AG10803 (cell line): ENCODE measurements around the gene SCGB1A1.
"Not testable (repeated sequence)": the region's sequence is repeated elsewhere in the genome, so short reads cannot be mapped to it uniquely, and the experiment has no call there.

Source experiments
- DNase-seq: peaks from one replicate; pipeline ENCODE4 v3.0.0; 2010; ENCODE audit warnings: low read depth
- H3K4me3 ChIP-seq: 2 replicates; pipeline ENCODE4 v1.5.1; 2011; ENCODE audit warnings: mild to moderate bottlenecking, low read length, control low read depth
- TF ChIP-seq, protein P1 (sequence below): conservative IDR thresholded peaks from 2 replicates; pipeline ENCODE4 v1.5.1; 2011; ENCODE audit warnings: mild to moderate bottlenecking, low read length, control low read depth, inconsistent platforms

SCGB1A1 gene

DNA sequence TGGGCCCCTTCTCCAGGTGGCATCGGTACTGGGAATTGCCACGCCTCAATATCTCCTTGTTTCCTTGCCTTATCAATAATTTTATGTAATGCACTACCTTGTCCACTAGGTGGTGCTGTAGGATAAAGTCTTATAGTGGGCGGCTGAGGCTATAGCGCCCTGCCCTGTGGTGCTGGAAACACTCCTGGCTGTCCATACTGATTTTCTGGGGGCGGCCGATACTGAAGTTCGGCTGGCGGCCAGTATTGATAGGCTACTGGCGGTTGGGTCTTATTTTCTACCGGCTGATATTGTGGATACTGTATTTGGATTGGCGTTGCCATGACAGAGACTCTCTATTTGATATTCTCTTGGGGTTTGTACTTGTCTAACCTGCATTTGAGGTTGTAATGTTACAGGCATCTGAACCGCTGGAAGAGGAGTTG is 38.0 kb upstream of the SCGB1A1 start:
- DNase-seq, result peak; percentile 58
- TF ChIP-seq, protein P1, sequence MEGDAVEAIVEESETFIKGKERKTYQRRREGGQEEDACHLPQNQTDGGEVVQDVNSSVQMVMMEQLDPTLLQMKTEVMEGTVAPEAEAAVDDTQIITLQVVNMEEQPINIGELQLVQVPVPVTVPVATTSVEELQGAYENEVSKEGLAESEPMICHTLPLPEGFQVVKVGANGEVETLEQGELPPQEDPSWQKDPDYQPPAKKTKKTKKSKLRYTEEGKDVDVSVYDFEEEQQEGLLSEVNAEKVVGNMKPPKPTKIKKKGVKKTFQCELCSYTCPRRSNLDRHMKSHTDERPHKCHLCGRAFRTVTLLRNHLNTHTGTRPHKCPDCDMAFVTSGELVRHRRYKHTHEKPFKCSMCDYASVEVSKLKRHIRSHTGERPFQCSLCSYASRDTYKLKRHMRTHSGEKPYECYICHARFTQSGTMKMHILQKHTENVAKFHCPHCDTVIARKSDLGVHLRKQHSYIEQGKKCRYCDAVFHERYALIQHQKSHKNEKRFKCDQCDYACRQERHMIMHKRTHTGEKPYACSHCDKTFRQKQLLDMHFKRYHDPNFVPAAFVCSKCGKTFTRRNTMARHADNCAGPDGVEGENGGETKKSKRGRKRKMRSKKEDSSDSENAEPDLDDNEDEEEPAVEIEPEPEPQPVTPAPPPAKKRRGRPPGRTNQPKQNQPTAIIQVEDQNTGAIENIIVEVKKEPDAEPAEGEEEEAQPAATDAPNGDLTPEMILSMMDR, result peak; percentile 76
- H3K4me3 ChIP-seq, result not testable (repeated sequence)

DNA sequence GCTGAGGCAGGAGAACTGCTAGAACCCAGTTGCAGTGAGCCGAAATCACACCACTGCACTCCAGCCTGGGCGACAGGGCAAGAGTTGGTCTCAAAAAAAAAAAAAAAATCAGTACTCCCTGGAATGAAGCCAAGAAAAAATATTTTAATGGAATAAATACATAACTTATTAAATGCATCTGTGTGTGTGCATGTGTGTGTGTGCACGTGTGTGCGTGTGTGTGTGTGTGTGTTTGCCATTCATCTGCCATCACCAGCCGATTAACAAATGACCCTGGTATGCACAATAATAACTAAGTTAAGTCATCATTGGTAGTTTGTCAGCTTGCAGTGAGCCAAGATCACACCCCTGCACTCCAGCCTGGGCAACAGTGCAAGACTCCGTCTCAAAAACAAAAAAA is 35.0 kb upstream of the SCGB1A1 start:
- DNase-seq, result peak; percentile 55
- H3K4me3 ChIP-seq, result no peak overlapping the region
- TF ChIP-seq, protein P1, result no peak

DNA sequence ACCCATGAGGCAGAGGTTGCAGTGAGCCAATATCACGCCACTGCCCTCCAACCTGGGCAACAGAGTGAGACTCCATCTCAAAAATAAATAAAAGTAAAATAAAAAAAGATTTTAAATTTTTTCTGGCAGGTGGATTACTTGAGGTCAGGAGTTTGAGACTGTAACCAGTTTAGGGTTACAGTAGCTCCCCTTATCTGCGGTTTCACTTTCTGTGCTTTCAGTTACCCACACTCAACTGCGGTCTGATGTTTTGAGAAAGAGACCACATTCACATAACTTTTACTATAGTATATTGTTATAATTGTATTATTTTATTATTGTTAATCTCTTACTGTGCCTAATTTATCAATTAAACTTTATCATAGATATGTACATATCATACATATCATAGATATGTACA is 32.8 kb upstream of the SCGB1A1 start:
- not testable (repeated sequence) for H3K4me3 ChIP-seq, DNase-seq

DNA sequence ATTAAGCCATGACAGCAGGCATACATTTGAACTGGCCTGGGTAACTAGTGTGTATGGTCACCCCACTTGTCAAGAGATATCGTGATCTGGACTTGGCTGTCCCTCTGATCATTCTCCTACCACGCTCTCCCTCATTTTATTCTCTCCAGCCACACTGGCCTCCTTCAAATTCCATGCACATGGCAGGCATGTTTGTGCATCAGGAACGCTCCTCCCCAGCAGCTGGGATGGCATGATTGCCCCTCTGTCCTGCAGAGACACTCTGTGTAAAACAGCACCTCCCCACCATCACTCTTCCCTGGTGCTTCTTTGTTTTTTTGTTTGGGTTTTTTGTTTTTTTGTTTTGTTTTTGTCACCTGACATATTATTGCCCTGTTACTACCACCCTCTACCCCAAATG is 31.5 kb upstream of the SCGB1A1 start:
- TF ChIP-seq, protein P1, result no peak
- H3K4me3 ChIP-seq, result no peak overlapping the region
- DNase-seq, result no peak

DNA sequence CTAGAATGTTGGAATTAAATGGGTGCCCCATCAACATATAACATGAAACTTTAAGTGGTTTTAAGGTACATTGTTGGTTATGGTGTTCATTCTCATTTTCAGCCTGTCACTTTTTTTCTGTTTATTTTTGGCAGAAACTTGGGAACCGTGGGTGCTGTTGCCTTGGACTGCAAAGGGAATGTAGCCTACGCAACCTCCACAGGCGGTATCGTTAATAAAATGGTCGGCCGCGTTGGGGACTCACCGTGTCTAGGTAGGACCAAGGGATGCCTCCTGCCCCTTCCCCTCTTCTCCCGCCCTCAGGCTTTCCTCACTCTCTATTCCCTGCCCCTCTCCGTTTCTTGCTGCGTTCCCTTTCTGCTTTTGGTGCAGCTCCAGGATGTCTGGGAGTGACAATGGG is 29.8 kb upstream of the SCGB1A1 start:
- no peak overlapping the region for H3K4me3 ChIP-seq
- no peak for DNase-seq
- TF ChIP-seq, protein P1, result no peak

DNA sequence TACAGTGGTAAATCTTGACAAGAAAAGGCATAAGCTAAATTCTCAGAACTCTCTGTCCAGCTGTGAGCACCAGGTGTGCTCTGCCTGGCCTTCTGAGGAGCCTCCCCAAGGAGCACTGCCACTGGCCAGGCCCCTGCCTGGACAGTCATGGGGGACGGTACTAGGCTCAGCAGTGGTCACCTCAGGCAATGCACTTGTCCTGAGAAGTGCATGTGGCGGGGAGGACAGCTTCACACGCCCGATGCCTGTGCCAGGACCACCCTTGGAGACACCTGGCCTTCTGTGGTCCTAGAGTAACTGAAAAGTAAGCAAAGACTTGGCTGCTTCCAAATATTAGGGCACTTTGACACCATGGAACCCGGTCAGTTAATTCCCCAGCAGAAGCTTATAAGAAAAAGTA is 28.6 kb upstream of the SCGB1A1 start:
- no peak for DNase-seq
- TF ChIP-seq, protein P1, result no peak
- H3K4me3 ChIP-seq, result no peak overlapping the region

DNA sequence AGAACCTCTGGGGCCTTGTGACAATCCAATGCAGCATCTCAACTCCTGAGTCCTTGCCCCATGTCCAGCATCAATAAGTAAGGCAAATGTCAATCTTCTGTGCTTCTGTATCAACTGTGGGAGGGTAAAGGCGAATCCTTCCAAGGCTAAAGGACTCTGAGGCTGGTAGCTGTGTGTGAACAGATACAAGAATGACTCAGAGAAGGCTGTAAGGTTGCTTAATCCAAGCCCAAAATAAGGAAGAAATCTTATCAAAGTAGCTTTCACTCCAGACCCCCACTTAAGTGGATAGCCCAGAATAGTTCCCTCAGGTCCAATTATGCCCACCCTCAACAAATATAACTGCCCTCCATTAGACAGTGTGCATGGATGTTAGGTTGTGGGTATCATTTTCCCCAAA is 28.1 kb upstream of the SCGB1A1 start:
- no peak overlapping the region for H3K4me3 ChIP-seq
- TF ChIP-seq, protein P1, result no peak
- no peak for DNase-seq
